NOMO-1 (cell line): ENCODE data around the gene ERC2.

Source experiments
- DNase-seq, 2 experiments: peaks; one replicate each; lab custom pipeline; 2025; ENCODE audit not compliant: unreplicated experiment in 2 of 2; lab: John Stamatoyannopoulos, UW

ERC2 gene

DNA sequence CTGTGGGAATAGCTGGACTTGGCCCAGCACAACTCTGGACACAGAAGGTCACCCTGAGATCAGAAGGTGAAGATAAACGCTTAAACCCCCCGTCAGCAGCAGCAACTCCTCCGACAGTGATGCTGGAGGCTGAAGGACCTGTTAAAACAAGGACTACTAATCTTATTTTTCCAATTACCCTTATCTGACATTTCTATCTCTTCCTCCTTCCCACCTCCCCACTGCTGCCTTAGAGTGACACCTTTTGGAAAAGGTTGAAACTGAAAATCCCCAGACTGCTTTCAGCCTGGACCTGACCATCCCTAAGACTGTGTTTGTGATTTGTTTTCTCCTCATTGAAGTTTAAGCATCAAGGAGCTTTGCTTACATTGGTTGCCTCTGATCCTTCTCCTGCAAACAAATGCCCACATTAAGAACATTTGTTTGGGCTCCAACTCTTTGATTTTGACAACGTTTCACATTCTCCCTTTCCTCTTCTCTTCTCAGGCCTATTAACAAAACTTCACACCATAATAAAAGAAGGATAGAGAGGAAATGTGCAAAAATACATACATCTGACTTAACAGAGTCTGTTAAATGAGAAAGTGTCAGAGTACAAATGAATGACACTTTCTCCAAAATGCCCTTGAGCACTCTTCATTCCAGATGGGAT, 570.6 kb downstream of the ERC2 start:
- DNase-seq, result no peak

DNA sequence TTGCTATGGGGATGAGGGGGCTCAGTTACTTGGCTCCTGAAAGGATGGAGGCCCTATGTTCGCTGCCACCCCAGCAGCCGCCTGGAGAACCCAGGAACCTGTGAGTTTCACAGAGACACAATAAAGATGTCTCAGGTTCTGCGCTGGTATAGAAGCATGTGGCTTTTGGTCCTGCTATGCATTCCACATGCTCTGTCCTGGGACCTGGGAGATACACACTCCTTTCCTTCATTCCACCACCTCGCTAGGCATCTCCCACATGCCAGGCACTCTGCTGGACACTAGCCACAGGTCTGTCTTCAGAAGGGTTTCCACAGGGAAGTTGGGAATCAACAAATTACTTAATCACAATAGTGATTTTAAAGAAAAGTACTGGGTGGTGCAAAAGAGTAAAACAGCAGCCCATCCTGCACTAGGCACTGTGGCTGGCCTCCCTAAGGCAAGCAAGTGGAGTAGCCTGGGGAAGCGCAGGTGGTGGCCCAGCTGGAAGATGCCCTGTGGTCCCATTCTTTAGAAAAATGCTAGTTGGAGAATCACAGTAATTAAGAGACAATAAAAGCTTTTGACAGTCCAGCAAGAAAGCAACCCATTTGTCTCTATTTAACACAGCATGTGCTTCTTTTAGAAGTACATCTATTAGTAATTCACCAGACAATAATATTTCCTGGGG, 572.2 kb downstream of the ERC2 start:
- no peak for DNase-seq

DNA sequence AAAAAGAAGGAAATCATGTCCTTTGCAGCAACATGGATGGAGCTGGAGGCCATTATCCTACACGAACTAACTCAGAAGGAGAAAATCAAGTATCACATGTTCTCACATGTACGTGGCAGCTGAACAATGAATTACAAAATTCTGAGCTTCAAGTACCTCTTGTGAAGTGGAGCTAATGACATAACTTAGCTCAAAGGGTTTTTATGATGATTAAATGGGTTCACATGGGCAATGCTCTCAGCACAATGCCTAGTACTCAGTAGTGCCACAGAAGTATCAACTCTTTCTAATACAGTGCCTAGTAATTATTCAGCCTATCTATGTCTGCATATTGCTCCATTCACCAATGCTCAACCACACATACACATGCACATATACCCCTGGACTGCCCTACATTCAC, 573.7 kb downstream of the ERC2 start:
- DNase-seq, result no peak

DNA sequence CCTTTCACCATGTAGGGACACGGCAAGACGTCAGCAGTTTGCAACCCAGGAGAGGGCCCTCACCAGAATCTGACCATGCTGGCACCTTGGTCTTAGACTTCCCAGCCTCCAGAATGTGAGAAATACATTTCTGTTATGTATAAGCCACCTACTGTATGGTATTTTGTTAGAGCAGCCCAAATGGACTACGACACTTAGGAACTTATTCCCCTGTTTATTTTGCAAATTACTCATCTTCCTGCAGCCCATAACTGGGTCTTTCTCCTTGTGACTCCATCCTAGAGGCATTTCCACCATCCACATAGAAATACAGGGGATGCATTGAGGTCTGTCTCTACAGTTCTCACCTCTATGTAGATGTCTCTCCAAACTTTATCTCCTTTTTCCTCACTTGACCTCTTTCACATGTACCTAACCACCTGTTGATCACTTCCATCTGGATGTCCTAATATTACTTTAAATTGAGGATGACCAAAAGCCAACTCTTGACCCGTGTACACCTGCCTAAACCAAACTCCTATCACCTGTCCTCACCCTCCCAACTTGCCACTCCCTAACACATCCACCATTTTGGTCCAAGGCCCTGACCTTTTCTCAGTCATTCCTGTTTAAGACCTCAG, 575.1 kb downstream of the ERC2 start:
- DNase-seq, result no peak

DNA sequence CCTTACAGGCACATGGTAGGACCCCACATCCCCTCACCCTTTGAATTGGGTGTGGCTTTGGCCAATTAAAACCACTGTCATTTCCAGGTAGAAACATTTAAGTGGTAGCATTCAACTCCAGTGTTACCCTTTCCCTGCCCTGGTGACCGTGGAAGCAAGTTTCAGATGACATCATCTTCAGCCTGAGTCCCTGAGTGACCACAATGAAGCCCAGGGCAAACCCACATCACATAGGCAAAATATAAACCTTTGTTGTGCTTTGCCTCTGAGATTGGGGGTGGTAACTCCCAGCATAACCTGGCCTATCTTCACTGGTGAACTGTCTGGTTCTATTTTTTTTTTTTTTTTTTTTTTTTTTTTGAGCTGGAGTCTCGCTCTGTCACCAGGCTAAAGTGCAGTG, 577.2 kb downstream of the ERC2 start:
- no peak for DNase-seq

DNA sequence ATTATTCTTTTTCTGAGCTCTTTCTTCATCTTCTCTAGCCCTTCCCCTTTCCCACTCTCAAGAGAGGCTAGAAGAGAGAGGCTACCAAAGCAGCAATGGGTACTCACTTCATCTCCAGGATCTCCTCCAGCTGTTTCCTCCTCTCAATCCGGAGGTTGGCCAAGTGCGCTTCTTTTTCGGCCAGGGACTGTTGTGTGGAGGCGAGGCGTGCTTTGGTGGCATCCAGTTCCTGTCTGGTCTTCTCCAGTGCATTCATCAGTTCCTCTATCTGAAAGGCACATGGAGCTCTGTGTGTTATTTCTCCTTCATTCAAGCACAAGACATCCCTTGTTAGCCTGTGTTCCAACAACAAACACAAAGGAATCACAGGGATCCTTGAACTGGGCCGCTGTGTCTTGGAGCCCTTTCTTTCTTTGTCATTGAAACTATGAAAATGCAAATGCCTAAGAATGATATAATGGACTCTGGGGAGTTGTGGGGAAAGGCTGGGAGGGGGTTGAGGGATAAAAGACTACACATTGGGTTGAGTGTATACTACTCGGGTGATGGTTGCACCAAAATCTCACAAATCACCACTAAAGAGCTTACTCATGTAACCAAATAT, 579.9 kb downstream of the ERC2 start:
- peak; percentile 51 to 69 for DNase-seq

DNA sequence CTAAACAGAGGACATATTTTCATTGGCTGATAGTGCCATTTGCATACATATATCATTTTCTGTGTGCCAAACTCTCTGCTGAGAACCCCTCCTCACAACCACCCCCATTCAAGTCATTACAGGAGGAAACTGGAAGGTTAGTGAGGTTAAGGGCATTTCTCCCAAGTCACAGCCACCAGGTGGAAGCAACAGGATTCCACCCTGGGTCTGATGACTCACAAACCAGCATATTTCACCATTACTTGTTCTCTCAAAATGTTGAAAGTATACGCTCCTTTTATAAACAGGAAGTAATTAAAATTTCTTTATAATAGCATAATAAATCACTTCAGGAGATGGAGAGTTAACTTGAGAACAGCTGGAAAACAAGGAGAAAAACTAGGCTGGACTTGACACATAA, 582.5 kb downstream of the ERC2 start:
- DNase-seq, result peak; percentile 61 to 86

DNA sequence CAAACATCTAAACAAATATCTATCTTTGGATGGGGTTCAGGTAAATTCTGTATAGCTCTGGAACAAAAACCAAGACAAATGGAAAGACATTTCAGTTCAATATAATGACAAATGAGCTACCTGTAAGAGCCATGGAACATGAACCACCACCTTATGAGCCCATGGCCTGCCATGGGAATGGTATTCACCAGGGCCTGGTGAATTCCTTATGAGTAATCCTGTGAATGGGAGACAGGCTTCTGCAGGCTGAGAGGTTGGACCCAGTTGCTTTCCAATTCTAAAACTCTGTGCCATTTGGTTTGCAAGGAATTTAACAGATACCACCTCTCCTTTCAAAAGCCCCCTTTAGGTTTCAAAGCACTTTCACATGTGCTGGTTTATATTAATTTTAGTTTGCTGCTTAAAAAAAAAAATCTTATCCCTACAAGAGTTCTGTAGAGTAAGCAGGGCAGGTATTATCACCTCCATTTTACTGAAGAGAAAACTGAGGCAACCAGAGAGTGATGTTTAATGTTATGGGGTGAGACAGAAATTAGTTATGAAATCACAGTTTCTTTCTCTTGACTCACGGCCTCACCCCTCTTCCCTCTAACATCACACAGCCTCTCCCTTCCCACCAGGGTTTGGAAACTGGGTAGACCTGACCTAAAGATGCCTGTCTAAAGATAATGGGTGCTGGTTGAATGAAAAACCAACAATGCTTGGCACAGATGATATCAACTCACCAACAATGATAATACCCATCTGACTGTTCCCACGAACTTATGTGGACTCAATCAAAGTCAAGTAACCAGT, 583.6 kb downstream of the ERC2 start:
- DNase-seq, result no peak

DNA sequence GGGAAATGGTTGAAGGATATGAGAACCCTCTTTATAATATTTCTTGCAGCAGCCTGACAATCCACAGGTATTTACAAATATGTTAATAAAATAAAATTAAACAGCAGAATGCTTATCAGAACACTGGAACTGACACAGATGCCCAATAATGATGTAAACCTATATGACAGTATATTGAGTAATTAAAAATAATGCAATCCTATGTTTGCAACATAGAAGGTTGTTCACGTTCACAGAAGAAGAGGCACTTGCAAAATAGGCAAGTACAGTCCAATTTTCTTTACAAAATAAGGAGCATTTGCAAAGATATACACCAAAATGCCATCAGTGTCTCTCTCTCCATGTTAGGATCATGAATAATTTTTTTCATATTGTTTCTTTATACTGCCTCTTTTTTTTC, 584.2 kb downstream of the ERC2 start:
- DNase-seq, result peak; percentile 29 to 55

DNA sequence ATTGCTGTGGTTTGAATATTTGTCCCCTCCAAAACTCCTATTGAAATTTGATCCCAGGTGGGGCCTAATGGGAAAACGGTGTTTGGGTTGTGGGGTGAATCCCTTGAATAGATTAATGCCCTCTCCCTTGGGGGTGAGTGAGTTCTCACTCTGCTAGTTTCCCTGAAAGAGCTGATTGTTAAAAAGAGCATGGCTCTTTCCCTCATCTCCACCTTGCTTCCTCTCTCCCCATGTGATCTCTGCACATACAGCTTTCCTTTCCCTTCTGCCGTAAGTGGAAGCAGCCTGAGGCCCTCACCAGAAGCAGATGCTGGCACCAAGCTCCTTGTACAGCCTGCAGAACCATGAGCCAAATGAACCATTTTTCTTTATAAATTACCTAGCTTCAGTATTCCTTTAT, 586.3 kb downstream of the ERC2 start:
- DNase-seq, result no peak

DNA sequence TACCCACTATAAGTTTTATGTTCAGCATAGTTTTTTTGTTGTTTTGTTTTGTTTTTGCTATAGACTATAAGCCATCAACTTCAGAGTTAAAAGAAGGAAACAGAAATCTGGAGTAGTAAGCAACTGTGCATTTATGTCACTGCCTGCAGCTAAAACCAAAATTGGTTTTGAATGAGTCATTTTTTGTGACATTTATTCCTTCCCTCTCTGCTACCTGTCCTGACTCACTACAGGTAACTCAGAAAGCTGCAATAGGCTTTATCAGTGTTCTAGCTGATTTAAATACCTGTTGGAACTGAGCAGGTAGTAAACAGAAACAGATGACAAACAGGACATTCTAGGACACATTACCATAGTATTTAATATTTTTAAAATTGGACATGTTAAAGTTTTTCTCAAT, 587.9 kb downstream of the ERC2 start:
- DNase-seq, result no peak

DNA sequence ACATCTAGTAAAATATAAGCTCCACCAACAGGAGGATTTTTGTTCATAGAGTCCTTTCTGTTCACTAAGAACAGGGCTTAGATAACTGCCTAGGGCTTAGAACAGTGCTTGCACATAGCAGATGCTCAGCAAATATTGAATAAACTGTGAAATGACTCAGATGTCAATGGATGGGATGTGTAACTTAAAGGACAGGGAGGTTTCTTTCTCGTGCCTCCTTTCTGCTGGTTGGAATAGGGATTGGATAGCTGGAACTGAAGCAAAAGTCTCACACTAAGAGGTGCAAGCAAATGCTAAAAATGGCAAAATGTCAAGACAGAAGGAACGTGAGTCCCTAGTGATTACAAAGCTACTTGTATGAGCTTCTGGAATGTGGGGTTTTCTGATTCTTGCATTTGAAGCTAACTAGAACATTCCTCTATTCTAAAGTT, 588.4 kb downstream of the ERC2 start:
- no peak for DNase-seq

DNA sequence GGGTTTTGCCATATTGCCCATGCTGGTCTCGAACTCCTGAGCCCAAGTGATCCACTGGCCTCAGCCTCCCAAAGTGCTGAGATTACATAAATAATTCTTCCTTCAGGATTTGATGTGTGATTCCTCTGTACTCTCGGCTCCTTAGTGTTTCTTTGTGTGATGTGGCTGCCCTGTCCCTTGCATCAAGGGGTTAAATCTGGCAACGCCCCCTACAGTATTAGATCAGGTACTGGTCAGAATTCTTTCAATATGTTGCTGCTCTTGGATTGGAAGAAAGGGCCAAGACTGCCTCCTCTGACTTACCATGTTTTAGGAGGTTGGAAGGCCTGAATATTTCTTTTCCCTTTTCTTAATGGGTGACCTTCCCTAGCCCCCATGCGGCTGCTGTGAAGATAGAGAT, 590.6 kb downstream of the ERC2 start:
- DNase-seq, result no peak

DNA sequence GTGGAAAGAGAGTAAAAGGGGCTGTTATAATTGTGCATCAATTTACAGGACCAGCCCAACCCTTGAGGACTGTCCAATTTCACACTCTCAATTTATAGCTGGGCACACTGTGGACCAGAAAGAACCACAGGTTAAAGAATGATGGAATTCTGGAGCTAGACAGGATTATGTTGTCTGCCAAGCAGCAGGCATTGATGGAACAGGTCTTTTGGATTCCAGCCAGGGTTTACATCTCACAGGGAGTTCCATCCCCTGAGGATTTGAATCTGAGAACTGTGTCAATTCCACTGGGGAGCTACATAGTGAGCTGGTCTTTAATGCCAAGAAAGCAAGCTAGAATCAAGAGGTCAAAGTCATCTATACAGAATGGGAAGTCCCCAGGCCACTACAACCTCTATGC, 591.7 kb downstream of the ERC2 start:
- no peak for DNase-seq

DNA sequence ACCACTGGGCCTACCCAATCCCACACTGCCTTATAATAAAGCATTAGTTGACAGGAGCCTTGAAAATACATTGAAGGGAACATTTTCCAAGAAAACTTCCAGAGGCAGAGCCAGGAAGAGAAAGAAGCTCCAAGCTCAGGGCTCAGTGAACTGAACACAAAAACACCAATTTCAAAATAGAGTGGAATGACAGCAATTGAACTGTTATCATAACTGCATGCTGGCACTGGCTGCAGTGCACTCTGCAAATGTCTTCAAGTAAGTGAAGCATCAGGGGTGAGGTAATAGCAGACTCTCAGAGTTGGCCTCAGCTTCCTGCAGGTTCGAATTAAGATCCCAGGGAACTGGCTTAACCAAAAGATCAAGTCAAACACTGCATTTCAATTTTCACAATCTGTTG, 593.2 kb downstream of the ERC2 start:
- no peak for DNase-seq

DNA sequence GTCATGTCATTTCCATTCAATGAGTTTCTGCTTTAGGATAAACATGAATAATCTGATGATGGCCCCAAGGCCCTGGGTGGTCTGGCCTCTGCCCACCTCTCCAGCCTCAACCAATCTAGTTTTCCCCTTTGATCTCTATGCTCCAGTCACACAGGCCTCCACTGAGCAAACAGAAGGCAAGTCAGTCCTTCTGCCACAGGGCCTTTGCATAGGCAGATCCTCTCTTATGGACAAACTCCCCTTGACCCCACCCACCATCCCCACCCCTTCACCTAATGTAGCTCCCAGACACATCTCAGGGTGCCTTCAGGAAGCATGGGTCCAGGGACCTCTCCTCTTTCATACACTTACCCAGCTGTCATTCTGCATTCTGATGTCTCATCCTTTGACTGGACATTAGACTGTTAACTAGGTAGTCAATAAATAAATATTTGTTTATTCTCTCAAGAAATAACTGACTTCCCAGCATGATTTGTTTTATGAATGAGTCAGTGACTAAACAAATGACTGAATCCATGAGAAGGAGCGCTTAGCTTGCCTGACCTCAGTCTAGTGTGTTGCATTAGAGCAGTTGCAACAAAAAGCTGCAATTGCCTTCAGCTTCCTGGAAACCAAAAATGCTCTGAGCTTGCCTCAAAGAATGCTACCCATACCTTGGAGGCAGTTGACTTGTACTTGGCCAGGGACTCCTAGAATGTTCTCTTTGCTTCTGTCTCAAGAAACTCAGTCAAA, 594.6 kb downstream of the ERC2 start:
- no peak for DNase-seq

DNA sequence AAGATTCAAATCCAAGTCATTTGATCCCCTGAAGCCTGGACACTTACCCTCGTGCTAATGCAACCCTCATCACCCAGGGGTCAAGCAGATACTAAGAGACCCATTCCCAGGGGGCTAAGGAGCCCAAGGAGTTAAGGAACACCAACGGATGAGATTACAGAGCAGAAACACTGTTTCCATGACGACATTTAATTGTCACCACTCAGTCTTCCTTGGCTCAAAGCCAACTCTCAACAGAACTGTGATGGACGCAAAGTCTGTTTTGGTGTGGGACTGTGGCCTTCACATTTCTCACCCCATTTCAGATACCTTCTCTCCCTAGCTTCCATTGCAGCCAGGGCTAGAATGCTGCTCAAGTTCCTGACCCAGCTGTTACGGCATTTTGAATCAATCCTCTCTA, 597.7 kb downstream of the ERC2 start:
- DNase-seq, result no peak

DNA sequence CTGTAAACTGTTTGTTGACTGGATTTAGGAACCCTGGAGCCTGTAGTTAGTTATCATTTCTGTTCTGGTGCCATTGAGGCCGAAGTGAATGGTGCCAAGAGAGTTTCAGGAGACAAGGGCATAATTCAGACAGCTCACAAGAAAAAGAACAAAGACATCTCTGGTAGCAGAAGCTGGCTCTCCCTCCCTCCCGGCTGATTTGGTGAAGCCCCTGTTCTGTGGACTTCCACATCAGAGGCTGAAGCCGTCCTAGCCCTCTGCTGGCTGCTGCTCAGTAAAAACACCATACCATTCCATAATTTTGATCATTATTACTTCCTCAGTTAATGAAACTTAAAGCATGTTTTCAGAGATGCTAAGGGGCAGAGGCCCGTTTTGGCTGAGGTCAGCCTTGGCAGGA, 599.9 kb downstream of the ERC2 start:
- no peak for DNase-seq

DNA sequence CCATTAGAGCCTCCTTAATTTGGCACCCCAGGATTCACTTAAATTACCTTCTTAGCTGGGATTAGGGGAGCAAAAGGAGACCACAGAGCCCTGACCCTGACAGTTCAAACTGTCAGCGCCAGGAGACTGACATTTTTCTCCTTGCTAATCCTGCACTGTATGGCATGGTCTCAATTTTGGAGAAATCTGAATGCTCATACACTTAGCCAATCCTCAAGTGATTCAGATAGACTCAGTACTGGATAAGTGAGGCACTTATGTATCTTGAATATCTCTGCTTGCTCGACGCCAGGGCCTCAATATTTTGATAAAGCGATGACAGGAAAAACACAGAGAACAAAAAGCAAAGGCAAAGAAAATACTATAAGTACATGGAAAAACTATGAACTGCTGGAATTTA, 605.2 kb downstream of the ERC2 start:
- no peak for DNase-seq

DNA sequence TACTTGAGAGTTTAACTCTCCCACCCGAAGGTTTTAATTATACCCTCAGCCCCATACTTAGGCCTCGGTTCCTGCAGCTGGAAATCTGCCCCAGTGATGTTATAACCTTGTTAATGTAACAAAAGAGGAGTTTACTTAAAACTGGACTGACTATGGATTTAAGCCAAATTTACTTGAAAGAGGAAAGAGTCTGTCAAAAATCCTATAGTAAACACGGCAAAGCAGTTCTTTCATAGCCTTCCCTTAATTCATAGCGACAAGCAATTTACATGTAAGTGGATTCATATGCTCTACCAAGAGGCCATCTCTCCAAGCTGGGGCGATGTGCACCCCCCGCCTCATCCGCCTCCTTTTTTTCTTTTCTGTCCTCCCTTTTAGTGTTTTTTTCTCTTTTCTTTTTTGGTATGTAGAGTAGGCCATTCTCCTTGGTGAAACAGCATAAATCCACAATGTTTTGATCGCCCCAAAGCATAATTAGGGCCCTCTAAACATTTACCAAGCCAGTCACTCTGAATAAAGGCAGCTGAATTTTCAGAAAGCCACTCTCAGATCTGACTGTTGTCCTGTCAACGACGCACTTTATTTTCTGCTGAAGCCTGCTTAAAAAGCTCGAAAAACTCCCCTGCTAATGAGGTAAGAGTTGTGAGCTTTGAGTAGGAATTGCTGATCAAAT, 608.1 kb downstream of the ERC2 start:
- DNase-seq, result no peak
